ENCODE measurements around the gene OOSP3. TPM values are rescaled to one million over a fixed set of nuclear protein-coding genes. Genes with fewer than 3 reads are reported as not detected.

The OOSP3 gene
- total RNA-seq, 1 donor from 2014 or later = not detected

GRCh38 chr11:59939482-59939881, 60.9 kb downstream of the OOSP3 start:
- DNase-seq (ENCODE audit: low spot score) = no peak
- intact Hi-C loops (cut with DNase I) = no loop called here

GRCh38 chr11:59941091-59941490, 62.5 kb downstream of the OOSP3 start:
- intact Hi-C loops (cut with DNase I) = no loop called here
- DNase-seq (ENCODE audit: low spot score) = no peak

GRCh38 chr11:59943997-59944714, 65.6 kb downstream of the OOSP3 start:
- DNase-seq (ENCODE audit: low spot score) = no peak
- intact Hi-C loops (cut with DNase I) = no loop called here

- no peak for DNase-seq (ENCODE audit: low spot score)
- intact Hi-C loops (cut with DNase I) = no loop called here
Measured at GRCh38 chr11:59944720-59945119, 66.1 kb downstream of the OOSP3 start.

Other genes starting within 250 kb of the OOSP3 start
- gene PATL1, start 209.7 kb upstream of the OOSP3 start, total RNA-seq = 23.4 TPM
- gene OR10V1, start 164.9 kb upstream of the OOSP3 start, total RNA-seq = not detected
- 10.0 TPM for gene STX3, start 123.4 kb upstream of the OOSP3 start, total RNA-seq
- 64.7 TPM for gene MRPL16, start 68.0 kb upstream of the OOSP3 start, total RNA-seq
- gene CBLIF, start 33.3 kb upstream of the OOSP3 start, total RNA-seq = not detected
- gene TCN1, start 12.3 kb upstream of the OOSP3 start, total RNA-seq = not detected
- not detected for gene OOSP1, start 59.6 kb downstream of the OOSP3 start, total RNA-seq
- not detected for gene OOSP4A, start 85.3 kb downstream of the OOSP3 start, total RNA-seq
- not detected for gene OOSP4B, start 138.4 kb downstream of the OOSP3 start, total RNA-seq
- gene OOSP2, start 161.6 kb downstream of the OOSP3 start, total RNA-seq = not detected
- gene MS4A3, start 177.9 kb downstream of the OOSP3 start, total RNA-seq = 0.57 TPM
- gene MS4A2, start 209.9 kb downstream of the OOSP3 start, total RNA-seq = 0.67 TPM